A549 (cell line): ENCODE results near the gene FILIP1L. TPM values are rescaled to one million over a fixed set of nuclear protein-coding genes. Genes with fewer than 3 reads are reported as not detected.
A peak's percentile ranks its signal among the peaks of the same experiment; 100 is the strongest.

Experiments used
- ATAC-seq, 2 experiments: fragments of 200-7000 bp in 1 of 2; fragments of >200 bp in 1 of 2; cut with Nextera tagmentation in 1 of 2; cut with Tn5 transposase in 1 of 2; 3 replicates each; pipeline versions ENCODE4 v1.8.0 to v1.9.1; 2018 to 2020; ENCODE audit warnings: mild to moderate bottlenecking in 1 of 2, moderate library complexity in 1 of 2
- CTCF ChIA-PET: fragments of 300-600 bp; sonication (Branson Sonifier 250); formaldehyde crosslinking; extraction: SDS; loops from one replicate; lab custom pipeline; 2021; ENCODE audit warnings: antibody characterized with exemption, inconsistent platforms; lab: Yijun Ruan, JAX
- POLR2A ChIA-PET: fragments of 350-600 bp; formaldehyde crosslinking; extraction: SDS; loops from one replicate; lab custom pipeline; 2021; ENCODE audit warnings: antibody characterized with exemption, inconsistent platforms; lab: Yijun Ruan, JAX
- DNase-seq, 2 experiments: peaks; one replicate each; pipeline versions ENCODE4 v3.0.0 to v3.0.0-alpha.2; 2011 to 2016; ENCODE audit warnings: low read depth in 1 of 2, low spot score in 1 of 2
- FAIRE-seq: peaks from 2 replicates; lab custom pipeline; 2011; peaks lifted over from hg19 to GRCh38; lab: Jason Lieb, UNC
- H3K27ac ChIP-seq, 2 experiments: fragments of >200 bp; sonication (Bioruptor Twin); formaldehyde crosslinking; 3 replicates each; pipeline ENCODE4 v1.5.1; 2016 to 2017
- H3K4me1 ChIP-seq: fragments of >200 bp; sonication (Bioruptor Twin); formaldehyde crosslinking; 3 replicates; pipeline ENCODE4 v1.6.1; 2016
- H3K4me2 ChIP-seq: fragments of >200 bp; sonication (Bioruptor Twin); formaldehyde crosslinking; 3 replicates; pipeline ENCODE4 v1.6.1; 2016
- H3K4me3 ChIP-seq: fragments of >200 bp; sonication (Bioruptor Twin); formaldehyde crosslinking; 3 replicates; pipeline ENCODE4 v1.5.1; 2016
- H3K9me3 ChIP-seq: fragments of >200 bp; sonication (Bioruptor Twin); formaldehyde crosslinking; 3 replicates; pipeline ENCODE4 v1.6.1; 2016
- ATOH8 ChIP-seq: fragments of 250-450 bp; sonication (Bioruptor Pico); IDR thresholded peaks from 2 replicates; pipeline ENCODE4 v1.5.0; 2020; ENCODE audit warnings: low read depth, mild to moderate bottlenecking, moderate library complexity
- CBX2 ChIP-seq: fragments of 200-600 bp; sonication (generic); IDR thresholded peaks from 2 replicates; pipeline ENCODE4 v1.6.1; 2016; ENCODE audit warnings: low read depth, mild to moderate bottlenecking, borderline replicate concordance
- CBX8 ChIP-seq: fragments of 200-600 bp; sonication (generic); IDR thresholded peaks from 2 replicates; pipeline ENCODE4 v1.6.1; 2016
- CEBPB ChIP-seq, 2 experiments: fragments of >200 bp in 1 of 2; sonication (Bioruptor Twin) in 1 of 2; formaldehyde crosslinking in 1 of 2; IDR thresholded peaks; 2 replicates each; pipeline ENCODE4 v1.6.1; 2012 to 2016
- CHD2 ChIP-seq: fragments of 150-350 bp; IDR thresholded peaks from 2 replicates; pipeline ENCODE4 v1.6.1; 2014; ENCODE audit warnings: low read length; ENCODE audit not compliant: partially characterized antibody
- FOSB ChIP-seq: fragments of 250-450 bp; sonication (Bioruptor Pico); IDR thresholded peaks from 2 replicates; pipeline ENCODE4 v1.5.0; 2020; ENCODE audit warnings: mild to moderate bottlenecking, moderate library complexity
- FOSL2 ChIP-seq, 2 experiments: fragments of 450-650 bp in 1 of 2; fragments of >200 bp in 1 of 2; sonication (Bioruptor Twin) in 1 of 2; formaldehyde crosslinking; IDR thresholded peaks; 2 replicates each; pipeline versions ENCODE4 v1.5.0 to v1.6.1; 2016 to 2020; ENCODE audit warnings: mild to moderate bottlenecking in 1 of 2, moderate library complexity in 1 of 2
- FOXS1 ChIP-seq: fragments of 250-450 bp; sonication (Bioruptor Pico); IDR thresholded peaks from 2 replicates; pipeline ENCODE4 v1.5.0; 2020; ENCODE audit warnings: mild to moderate bottlenecking, moderate library complexity
- GATA3 ChIP-seq: IDR thresholded peaks from 2 replicates; pipeline ENCODE4 v1.6.1; 2012; ENCODE audit warnings: borderline replicate concordance
- HDAC2 ChIP-seq: fragments of 200-600 bp; sonication (generic); IDR thresholded peaks from 2 replicates; pipeline ENCODE4 v1.6.1; 2016
- HEYL ChIP-seq: fragments of 250-450 bp; sonication (Bioruptor Pico); IDR thresholded peaks from 2 replicates; pipeline ENCODE4 v1.8.0; 2021; ENCODE audit warnings: mild to moderate bottlenecking, moderate library complexity
- HOXA7 ChIP-seq: fragments of 250-450 bp; sonication (Bioruptor Pico); IDR thresholded peaks from 2 replicates; pipeline ENCODE4 v1.5.0; 2020; ENCODE audit warnings: mild to moderate bottlenecking, moderate library complexity
- HOXB13 ChIP-seq: fragments of 250-450 bp; sonication (Bioruptor Pico); IDR thresholded peaks from 2 replicates; pipeline ENCODE4 v1.5.0; 2020; ENCODE audit warnings: low read depth, mild to moderate bottlenecking, moderate library complexity
- HOXB5 ChIP-seq: fragments of 250-450 bp; sonication (Bioruptor Pico); IDR thresholded peaks from 2 replicates; pipeline ENCODE4 v1.5.0; 2020; ENCODE audit warnings: mild to moderate bottlenecking, moderate library complexity
- JUN ChIP-seq, 2 experiments: fragments of >200 bp; sonication (Bioruptor Twin); formaldehyde crosslinking; IDR thresholded peaks; 2 replicates in 1 of 2; 3 replicates in 1 of 2; pipeline ENCODE4 v1.6.1; 2016 to 2017
- JUNB ChIP-seq: fragments of >200 bp; sonication (Bioruptor Twin); formaldehyde crosslinking; IDR thresholded peaks from 2 replicates; pipeline ENCODE4 v1.6.1; 2016
- MAFK ChIP-seq: fragments of 450-650 bp; IDR thresholded peaks from 2 replicates; pipeline ENCODE4 v1.6.1; 2014; ENCODE audit not compliant: partially characterized antibody
- MAX ChIP-seq: IDR thresholded peaks from 2 replicates; pipeline ENCODE4 v1.6.1; 2012
- MYC ChIP-seq: IDR thresholded peaks from 2 replicates; pipeline ENCODE4 v1.6.1; 2012; ENCODE audit warnings: mild to moderate bottlenecking, inconsistent platforms, low read length, improper control_type of control experiment, borderline replicate concordance
- PHF8 ChIP-seq: fragments of 200-600 bp; sonication (generic); IDR thresholded peaks from 2 replicates; pipeline ENCODE4 v1.6.1; 2016; ENCODE audit warnings: low read depth, mild to moderate bottlenecking, antibody characterized with exemption, moderate library complexity, borderline replicate concordance
- POLR2A ChIP-seq: IDR thresholded peaks from 2 replicates; pipeline ENCODE4 v1.6.1; 2012; ENCODE audit warnings: mild to moderate bottlenecking, low read length
- RFX5 ChIP-seq: fragments of 450-650 bp; IDR thresholded peaks from 2 replicates; pipeline ENCODE4 v1.7.1; 2014; ENCODE audit warnings: antibody characterized with exemption, mild to moderate bottlenecking, moderate library complexity
- SREBF2 ChIP-seq: fragments of 450-650 bp; IDR thresholded peaks from 2 replicates; pipeline ENCODE4 v1.6.1; 2014; ENCODE audit warnings: mild to moderate bottlenecking, moderate library complexity
- TFCP2L1 ChIP-seq: fragments of 250-450 bp; sonication (Bioruptor Pico); IDR thresholded peaks from 2 replicates; pipeline ENCODE4 v1.5.0; 2021; ENCODE audit warnings: mild to moderate bottlenecking
- USF2 ChIP-seq: fragments of 450-650 bp; IDR thresholded peaks from 2 replicates; pipeline ENCODE4 v1.6.1; 2014; ENCODE audit warnings: antibody characterized with exemption
- WGBS: methylation state at CpG from one replicate; pipeline ENCODE4 v1.1.6; 2017; ENCODE audit errors: missing lambda C conversion rate; 5-methylcytosine and 5-hydroxymethylcytosine counted together
- polyA plus RNA-seq, 4 experiments: library from polyadenylated mRNA; depleted of rRNA in 3 of 4; stranded (reverse); fragments of >200 nt; fragmentation: RNase III in 1 of 4; extraction: RNeasy Plus Mini Kit Qiagen cat#74134 plus additional on column Dnase treatment in 1 of 4; gene quantifications; 2 replicates in 3 of 4; 3 replicates in 1 of 4; pipeline ENCODE4 v1.2.3, GENCODE V29; 2011 to 2017
- TF ChIP-seq, protein P1 (sequence below): IDR thresholded peaks from 2 replicates; pipeline ENCODE4 v1.6.1; 2012; ENCODE audit warnings: low read depth, borderline replicate concordance
- TF ChIP-seq, protein P2 (sequence below): fragments of >200 bp; sonication (Bioruptor Twin); formaldehyde crosslinking; IDR thresholded peaks from 3 replicates; pipeline ENCODE4 v1.6.1; 2016
- TF ChIP-seq, protein P3 (sequence below): fragments of >200 bp; sonication (Bioruptor Twin); formaldehyde crosslinking; IDR thresholded peaks from 2 replicates; pipeline ENCODE4 v1.6.1; 2016

The FILIP1L gene
- polyA plus RNA-seq, 2 of the 4 experiments (the other 2 are of a cell fraction) = 0.19 to 0.45 TPM

GRCh38 chr3:99817437-99818240 is 296.7 kb downstream of the FILIP1L start, which contains the start of gene CMSS1:
TSS of gene CMSS1 (plus strand) at chr3:99817862.
- FAIRE-seq (no peak), ATAC-seq (peak; percentile 96 to 98), DNase-seq (peak; percentile 78 to 94)
- Histone ChIP-seq H3K4me2 (peak within 1 kb of the TSS; percentile 71), H3K9me3 (peaks cover 2% of the 10 kb centered on the region; the same call in 1 of the 3 replicates), H3K4me1 (peaks cover 6% of the 10 kb centered on the region; the same call in 2 of the 3 replicates), H3K4me3 (peak within 1 kb of the TSS; percentile 62), H3K27ac (peak within 1 kb of the TSS; percentile 78 to 88)
- WGBS = 2% methylated on average over 60 of the region's 60 CpGs
- ChIA-PET POLR2A (interaction anchor here (0.6 to 1.8 kb wide), 6 partner anchors 10 to 843 kb away, joined by 3 to 12 read pairs (median 4); partner anchors contain the start of gene TBC1D23), CTCF (interaction anchor here (1.2 to 2.4 kb wide), 4 partner anchors 9 to 16 kb away, joined by 3 to 12 read pairs (median 6); no protein-coding TSS in a partner anchor)
- TF ChIP-seq MYC = peak; percentile 89; the same call in 1 of the 2 replicates
- TF ChIP-seq HEYL (CRISPR knock-in tag) = no peak
- TF ChIP-seq, protein P1, sequence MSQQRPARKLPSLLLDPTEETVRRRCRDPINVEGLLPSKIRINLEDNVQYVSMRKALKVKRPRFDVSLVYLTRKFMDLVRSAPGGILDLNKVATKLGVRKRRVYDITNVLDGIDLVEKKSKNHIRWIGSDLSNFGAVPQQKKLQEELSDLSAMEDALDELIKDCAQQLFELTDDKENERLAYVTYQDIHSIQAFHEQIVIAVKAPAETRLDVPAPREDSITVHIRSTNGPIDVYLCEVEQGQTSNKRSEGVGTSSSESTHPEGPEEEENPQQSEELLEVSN = peak; percentile 96
- TF ChIP-seq FOSL2 (IDR thresholded peaks at IDR 0.05) = no peak
- TF ChIP-seq FOSL2 (CRISPR knock-in tag; IDR thresholded peaks at IDR 0.05) = peak; percentile 86; the same call in 1 of the 2 replicates
- TF ChIP-seq, protein P2, sequence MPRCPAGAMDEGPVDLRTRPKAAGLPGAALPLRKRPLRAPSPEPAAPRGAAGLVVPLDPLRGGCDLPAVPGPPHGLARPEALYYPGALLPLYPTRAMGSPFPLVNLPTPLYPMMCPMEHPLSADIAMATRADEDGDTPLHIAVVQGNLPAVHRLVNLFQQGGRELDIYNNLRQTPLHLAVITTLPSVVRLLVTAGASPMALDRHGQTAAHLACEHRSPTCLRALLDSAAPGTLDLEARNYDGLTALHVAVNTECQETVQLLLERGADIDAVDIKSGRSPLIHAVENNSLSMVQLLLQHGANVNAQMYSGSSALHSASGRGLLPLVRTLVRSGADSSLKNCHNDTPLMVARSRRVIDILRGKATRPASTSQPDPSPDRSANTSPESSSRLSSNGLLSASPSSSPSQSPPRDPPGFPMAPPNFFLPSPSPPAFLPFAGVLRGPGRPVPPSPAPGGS = 0 out of 3 replicates have a peak, but pooled peaks have one; percentile 49
- TF ChIP-seq CBX2 = no peak
- TF ChIP-seq, protein P3, sequence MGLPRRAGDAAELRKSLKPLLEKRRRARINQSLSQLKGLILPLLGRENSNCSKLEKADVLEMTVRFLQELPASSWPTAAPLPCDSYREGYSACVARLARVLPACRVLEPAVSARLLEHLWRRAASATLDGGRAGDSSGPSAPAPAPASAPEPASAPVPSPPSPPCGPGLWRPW = no peak
- no peak for TF ChIP-seq HDAC2
- TF ChIP-seq USF2 = no peak; the same call in 1 of the 2 replicates
- TF ChIP-seq MAFK = peak; percentile 20
- TF ChIP-seq GATA3 = no peak
- no peak for TF ChIP-seq JUNB
- TF ChIP-seq SREBF2 = no peak
- peak; percentile 56; the same call in 1 of the 2 replicates for TF ChIP-seq RFX5
- TF ChIP-seq HOXA7 (CRISPR knock-in tag) = no peak
- peak; percentile 98 for TF ChIP-seq MAX
- no peak for TF ChIP-seq CHD2
- TF ChIP-seq CBX8 = no peak
- TF ChIP-seq ATOH8 (CRISPR knock-in tag) = no peak
- TF ChIP-seq JUN (IDR thresholded peaks at IDR 0.05) = peak in 1 of 2 experiments; percentile 81; a peak in 4 of 5 replicates
- no peak for TF ChIP-seq FOXS1 (CRISPR knock-in tag)
- no peak for TF ChIP-seq FOSB (CRISPR knock-in tag)
- TF ChIP-seq HOXB13 = peak; percentile 66; the same call in 1 of the 2 replicates
- TF ChIP-seq HOXB5 (CRISPR knock-in tag) = peak; percentile 29; the same call in 1 of the 2 replicates
- peak; percentile 83 for TF ChIP-seq POLR2A
- no peak; a peak in 1 of 4 replicates for TF ChIP-seq CEBPB (IDR thresholded peaks at IDR 0.05)
- TF ChIP-seq TFCP2L1 = no peak
- TF ChIP-seq PHF8 = peak; percentile 72; the same call in 1 of the 2 replicates
